T-helper 17 cell (primary cell): ENCODE data around the gene NRCAM. TPM values are rescaled to one million over a fixed set of nuclear protein-coding genes. Genes with fewer than 3 reads are reported as not detected.

Experiments
- ATAC-seq: fragments of 150-1000 bp; cut with Tn5 transposase; 2 replicates; pipeline ENCODE4 v1.10.0; 2021; ENCODE audit warnings: mild to moderate bottlenecking, moderate library complexity
- DNase-seq, 3 donors: peaks; one replicate each; pipeline versions ENCODE4 v3.0.0 to v3.0.0-alpha.2; 2020 to 2021
- H3K9me3 ChIP-seq: one replicate; pipeline ENCODE4 v1.7.0; 2013; ENCODE audit warnings: low read length, mild to moderate bottlenecking; ENCODE audit not compliant: control insufficient read depth, poor library complexity, severe bottlenecking
- H3K27ac Mint-ChIP-seq: one replicate; pipeline ENCODE4 v1.8.0; 2022; ENCODE audit warnings: mild to moderate bottlenecking, moderate library complexity, mixed read lengths
- H3K27me3 Mint-ChIP-seq: one replicate; pipeline ENCODE4 v1.8.0; 2022; ENCODE audit warnings: mixed read lengths
- H3K36me3 Mint-ChIP-seq: one replicate; pipeline ENCODE4 v1.8.0; 2022; ENCODE audit warnings: low read depth, mixed read lengths
- H3K4me1 Mint-ChIP-seq: one replicate; pipeline ENCODE4 v1.8.0; 2022; ENCODE audit warnings: mild to moderate bottlenecking, mixed read lengths
- H3K4me3 Mint-ChIP-seq: one replicate; pipeline ENCODE4 v1.8.0; 2022; ENCODE audit warnings: mild to moderate bottlenecking, moderate library complexity, mixed read lengths
- total RNA-seq, 4 donors: library from RNA in 2 of 4; stranded (reverse) in 2 of 4; gene quantifications; one replicate each; pipeline ENCODE4 v1.2.3 and lab custom pipeline; 2022 to 2026

Gene NRCAM
- total RNA-seq, 2 donors from 2014 or later, result not detected

- H3K36me3 Mint-ChIP-seq, result no peaks in the 10 kb centered on the region
- peaks cover 2% of the 10 kb centered on the region for H3K4me1 Mint-ChIP-seq
- H3K27ac Mint-ChIP-seq, result no peak overlapping the region
- no peak for DNase-seq
- ATAC-seq, result no peak
- H3K27me3 Mint-ChIP-seq, result peaks cover 35% of the 10 kb centered on the region
- H3K9me3 ChIP-seq, result no peaks in the 10 kb centered on the region
- no peak overlapping the region for H3K4me3 Mint-ChIP-seq
Measured at GRCh38 chr7:108203537-108203936, 252.7 kb downstream of the NRCAM start.

GRCh38 chr7:108202743-108203142 lies 253.5 kb downstream of the NRCAM start:
- no peak for ATAC-seq
- no peaks in the 10 kb centered on the region for H3K9me3 ChIP-seq
- Mint-ChIP-seq H3K36me3 (no peaks in the 10 kb centered on the region), H3K27me3 (peaks cover 32% of the 10 kb centered on the region), H3K4me1 (peaks cover 2% of the 10 kb centered on the region), H3K4me3 (no peak overlapping the region), H3K27ac (no peak overlapping the region)
- DNase-seq, result no peak

- no peaks in the 10 kb centered on the region for H3K36me3 Mint-ChIP-seq
- ATAC-seq (no peak), DNase-seq (no peak)
- no peaks in the 10 kb centered on the region for H3K9me3 ChIP-seq
- H3K4me3 Mint-ChIP-seq, result no peak overlapping the region
- peaks cover 29% of the 10 kb centered on the region for H3K27me3 Mint-ChIP-seq
- H3K4me1 Mint-ChIP-seq, result peaks cover 2% of the 10 kb centered on the region
- no peak overlapping the region for H3K27ac Mint-ChIP-seq
Measured at GRCh38 chr7:108201766-108202165, 254.5 kb downstream of the NRCAM start.

- peaks cover 2% of the 10 kb centered on the region for H3K4me1 Mint-ChIP-seq
- H3K36me3 Mint-ChIP-seq, result no peaks in the 10 kb centered on the region
- H3K27me3 Mint-ChIP-seq, result peaks cover 20% of the 10 kb centered on the region
- no peaks in the 10 kb centered on the region for H3K9me3 ChIP-seq
- ATAC-seq (no peak), DNase-seq (no peak)
- no peak overlapping the region for H3K4me3 Mint-ChIP-seq
- no peak overlapping the region for H3K27ac Mint-ChIP-seq
Measured at GRCh38 chr7:108200326-108200725, 255.9 kb downstream of the NRCAM start.

- no peak overlapping the region for H3K4me3 Mint-ChIP-seq
- H3K27ac Mint-ChIP-seq, result no peak overlapping the region
- DNase-seq (no peak), ATAC-seq (no peak)
- H3K9me3 ChIP-seq, result no peaks in the 10 kb centered on the region
- peaks cover 2% of the 10 kb centered on the region for H3K4me1 Mint-ChIP-seq
- peaks cover 3% of the 10 kb centered on the region for H3K36me3 Mint-ChIP-seq
- H3K27me3 Mint-ChIP-seq, result peaks cover 17% of the 10 kb centered on the region
Measured at GRCh38 chr7:108197371-108198091, 258.7 kb downstream of the NRCAM start.

GRCh38 chr7:108196004-108196403 lies 260.2 kb downstream of the NRCAM start:
- Mint-ChIP-seq H3K27me3 (peaks cover 19% of the 10 kb centered on the region), H3K36me3 (peaks cover 3% of the 10 kb centered on the region), H3K4me3 (no peak overlapping the region), H3K27ac (no peak overlapping the region), H3K4me1 (peaks cover 2% of the 10 kb centered on the region)
- H3K9me3 ChIP-seq, result no peaks in the 10 kb centered on the region
- ATAC-seq, result no peak
- no peak for DNase-seq

GRCh38 chr7:108193594-108194498 lies 262.4 kb downstream of the NRCAM start:
- Mint-ChIP-seq H3K4me1 (peaks cover 6% of the 10 kb centered on the region), H3K27me3 (peaks cover 31% of the 10 kb centered on the region), H3K36me3 (peaks cover 5% of the 10 kb centered on the region), H3K4me3 (no peak overlapping the region), H3K27ac (no peak overlapping the region)
- no peak for DNase-seq
- no peaks in the 10 kb centered on the region for H3K9me3 ChIP-seq
- no peak for ATAC-seq

GRCh38 chr7:108190891-108191290 lies 265.3 kb downstream of the NRCAM start:
- Mint-ChIP-seq H3K4me3 (no peak overlapping the region), H3K4me1 (peaks cover 11% of the 10 kb centered on the region), H3K27ac (no peak overlapping the region), H3K27me3 (peaks cover 38% of the 10 kb centered on the region), H3K36me3 (peaks cover 5% of the 10 kb centered on the region)
- no peaks in the 10 kb centered on the region for H3K9me3 ChIP-seq
- DNase-seq (no peak), ATAC-seq (no peak)

- Mint-ChIP-seq H3K27me3 (peaks cover 44% of the 10 kb centered on the region), H3K36me3 (peaks cover 5% of the 10 kb centered on the region), H3K4me1 (peaks cover 11% of the 10 kb centered on the region), H3K27ac (no peak overlapping the region), H3K4me3 (no peak overlapping the region)
- no peaks in the 10 kb centered on the region for H3K9me3 ChIP-seq
- DNase-seq (no peak), ATAC-seq (no peak)
Measured at GRCh38 chr7:108189733-108190388, 266.4 kb downstream of the NRCAM start.

- Mint-ChIP-seq H3K27ac (no peak overlapping the region), H3K36me3 (peaks cover 3% of the 10 kb centered on the region), H3K4me3 (no peak overlapping the region), H3K27me3 (peaks cover 34% of the 10 kb centered on the region), H3K4me1 (peaks cover 11% of the 10 kb centered on the region)
- ATAC-seq, result no peak
- H3K9me3 ChIP-seq, result no peaks in the 10 kb centered on the region
- DNase-seq, result no peak
Measured at GRCh38 chr7:108188724-108189123, 267.5 kb downstream of the NRCAM start.

- H3K27ac Mint-ChIP-seq, result no peak overlapping the region
- H3K4me1 Mint-ChIP-seq, result peaks cover 3% of the 10 kb centered on the region
- no peak overlapping the region for H3K4me3 Mint-ChIP-seq
- H3K36me3 Mint-ChIP-seq, result no peaks in the 10 kb centered on the region
- DNase-seq, result no peak
- no peaks in the 10 kb centered on the region for H3K9me3 ChIP-seq
- peak; percentile 65 for ATAC-seq
- H3K27me3 Mint-ChIP-seq, result peaks cover 26% of the 10 kb centered on the region
Measured at GRCh38 chr7:108181073-108181985, 274.9 kb downstream of the NRCAM start.

GRCh38 chr7:108178398-108178797 lies 277.8 kb downstream of the NRCAM start:
- ATAC-seq (no peak), DNase-seq (no peak)
- Mint-ChIP-seq H3K27me3 (peaks cover 30% of the 10 kb centered on the region), H3K4me1 (peaks cover 3% of the 10 kb centered on the region), H3K36me3 (no peaks in the 10 kb centered on the region), H3K27ac (no peak overlapping the region), H3K4me3 (no peak overlapping the region)
- H3K9me3 ChIP-seq, result no peaks in the 10 kb centered on the region
